HepG2 (cell line): ENCODE results near the gene MMP19. TPM values are rescaled to one million over a fixed set of nuclear protein-coding genes. Genes with fewer than 3 reads are reported as not detected.
A peak's percentile ranks its signal among the peaks of the same experiment; 100 is the strongest.

Source experiments
- ATF3 ChIP-seq: sonication (generic); formaldehyde crosslinking; IDR thresholded peaks from 2 replicates; pipeline ENCODE4 v1.4.0; 2020; ENCODE audit warnings: missing genetic modification reagents
- CCAR2 ChIP-seq: fragments of 200-400 bp; formaldehyde crosslinking; optimal IDR thresholded peaks from 2 replicates; pipeline ENCODE3; 2018; ENCODE audit warnings: low read depth, mild to moderate bottlenecking, low read length, moderate library complexity
- DNMT1 ChIP-seq: sonication (generic); formaldehyde crosslinking; IDR thresholded peaks from 2 replicates; pipeline ENCODE4 v1.5.1; 2020; ENCODE audit warnings: mild to moderate bottlenecking, missing genetic modification reagents
- DNMT3B ChIP-seq: conservative IDR thresholded peaks from 2 replicates; pipeline ENCODE4 v1.6.1; 2016; ENCODE audit warnings: missing biosample characterization, control low read depth
- GABPA ChIP-seq, 2 experiments: IDR thresholded peaks; 2 replicates each; pipeline ENCODE4 v1.6.1; 2011 to 2016; ENCODE audit warnings: low read depth in 2 of 2, low read length in 1 of 2, missing biosample characterization in 1 of 2, missing genetic modification characterization in 1 of 2
- KDM5A ChIP-seq: fragments of 200-600 bp; sonication (generic); IDR thresholded peaks from 2 replicates; pipeline ENCODE4 v1.7.0; 2018; ENCODE audit warnings: antibody characterized with exemption, mild to moderate bottlenecking, low read length, borderline replicate concordance
- KMT2B ChIP-seq: IDR thresholded peaks from 2 replicates; pipeline ENCODE4 v1.6.1; 2016; ENCODE audit warnings: missing genetic modification reagents, missing compliant biosample characterization
- MTF2 ChIP-seq: sonication (generic); formaldehyde crosslinking; IDR thresholded peaks from 2 replicates; pipeline ENCODE4 v1.5.0; 2020; ENCODE audit warnings: missing genetic modification reagents, borderline replicate concordance
- NFRKB ChIP-seq: fragments of 450-650 bp; IDR thresholded peaks from 2 replicates; pipeline ENCODE4 v1.6.1; 2017
- PBX2 ChIP-seq: IDR thresholded peaks from 2 replicates; pipeline ENCODE4 v1.6.1; 2016; ENCODE audit warnings: control low read depth
- RFX1 ChIP-seq: fragments of 450-650 bp; IDR thresholded peaks from 2 replicates; pipeline ENCODE4 v1.6.1; 2017
- SMC3 ChIP-seq: IDR thresholded peaks from 2 replicates; pipeline ENCODE4 v1.6.1; 2011; ENCODE audit warnings: low read length, improper control_type of control experiment
- SOX5 ChIP-seq: IDR thresholded peaks from 2 replicates; pipeline ENCODE4 v1.6.1; 2016; ENCODE audit warnings: borderline replicate concordance
- UBTF ChIP-seq: sonication (generic); formaldehyde crosslinking; IDR thresholded peaks from 2 replicates; pipeline ENCODE4 v1.4.0; 2020; ENCODE audit warnings: mild to moderate bottlenecking, missing genetic modification reagents
- ZBTB43 ChIP-seq: sonication (generic); formaldehyde crosslinking; conservative IDR thresholded peaks from 2 replicates; pipeline ENCODE4 v1.4.0; 2020; ENCODE audit warnings: missing genetic modification reagents
- ZFAT ChIP-seq: sonication (generic); formaldehyde crosslinking; conservative IDR thresholded peaks from 2 replicates; pipeline ENCODE4 v1.8.1; 2023; ENCODE audit warnings: missing genetic modification reagents, inconsistent platforms
- ZFP82 ChIP-seq: sonication (generic); formaldehyde crosslinking; IDR thresholded peaks from 2 replicates; pipeline ENCODE4 v1.5.1; 2020; ENCODE audit warnings: mild to moderate bottlenecking, missing genetic modification reagents, borderline replicate concordance
- ZMAT3 ChIP-seq: sonication (generic); formaldehyde crosslinking; conservative IDR thresholded peaks from 2 replicates; pipeline ENCODE4 v1.7.0; 2021; ENCODE audit warnings: missing genetic modification reagents
- ZMYM2 ChIP-seq: sonication (generic); formaldehyde crosslinking; IDR thresholded peaks from 2 replicates; pipeline ENCODE4 v1.8.0; 2022; ENCODE audit warnings: mild to moderate bottlenecking, missing genetic modification reagents
- ZNF558 ChIP-seq: sonication (generic); formaldehyde crosslinking; IDR thresholded peaks from 2 replicates; pipeline ENCODE4 v1.9.0; 2022; ENCODE audit warnings: mild to moderate bottlenecking, missing genetic modification reagents, borderline replicate concordance
- ZNF773 ChIP-seq: sonication (generic); formaldehyde crosslinking; IDR thresholded peaks from 2 replicates; pipeline ENCODE4 v1.4.0; 2020; ENCODE audit warnings: missing genetic modification reagents, borderline replicate concordance
- ZNF788 ChIP-seq: sonication (generic); formaldehyde crosslinking; IDR thresholded peaks from 2 replicates; pipeline ENCODE4 v1.5.0; 2020; ENCODE audit warnings: mild to moderate bottlenecking, missing genetic modification reagents, borderline replicate concordance
- ZNF790 ChIP-seq: sonication (generic); formaldehyde crosslinking; IDR thresholded peaks from 2 replicates; pipeline ENCODE4 v1.8.0; 2022; ENCODE audit warnings: missing genetic modification reagents, mild to moderate bottlenecking, borderline replicate concordance
- polyA plus RNA-seq, 8 experiments: library from polyadenylated mRNA; depleted of rRNA in 3 of 8; stranded (reverse) in 7 of 8; unstranded in 1 of 8; fragments of >200 nt; fragmentation: Illumina TruSeq in 4 of 8; extraction: Trizol in 4 of 8; gene quantifications; 2 replicates each; pipeline versions ENCODE4 v1.2.1 to v1.2.3, GENCODE V29; 2011 to 2016; ENCODE audit warnings: low read depth in 4 of 8, missing spikeins in 1 of 8, mixed read lengths in 1 of 8; ENCODE audit not compliant: insufficient read depth in 1 of 8
- total RNA-seq, 5 experiments: library from RNA; depleted of rRNA; stranded (reverse); fragments of >200 nt; fragmentation: Illumina TruSeq; extraction: Trizol; gene quantifications; 2 replicates each; pipeline ENCODE4 v1.2.3, GENCODE V29; 2016; ENCODE audit warnings: low read depth in 1 of 5
- TF ChIP-seq, protein P1 (sequence below): sonication (generic); formaldehyde crosslinking; IDR thresholded peaks from 2 replicates; pipeline ENCODE4 v1.4.0; 2020; ENCODE audit warnings: missing genetic modification reagents

The MMP19 gene
- total and polyA plus RNA-seq, 2 of the 13 experiments (the other 11 are each of a cell fraction or from before 2014, with no cell fraction given): 0.07 to 0.08 TPM

DNA sequence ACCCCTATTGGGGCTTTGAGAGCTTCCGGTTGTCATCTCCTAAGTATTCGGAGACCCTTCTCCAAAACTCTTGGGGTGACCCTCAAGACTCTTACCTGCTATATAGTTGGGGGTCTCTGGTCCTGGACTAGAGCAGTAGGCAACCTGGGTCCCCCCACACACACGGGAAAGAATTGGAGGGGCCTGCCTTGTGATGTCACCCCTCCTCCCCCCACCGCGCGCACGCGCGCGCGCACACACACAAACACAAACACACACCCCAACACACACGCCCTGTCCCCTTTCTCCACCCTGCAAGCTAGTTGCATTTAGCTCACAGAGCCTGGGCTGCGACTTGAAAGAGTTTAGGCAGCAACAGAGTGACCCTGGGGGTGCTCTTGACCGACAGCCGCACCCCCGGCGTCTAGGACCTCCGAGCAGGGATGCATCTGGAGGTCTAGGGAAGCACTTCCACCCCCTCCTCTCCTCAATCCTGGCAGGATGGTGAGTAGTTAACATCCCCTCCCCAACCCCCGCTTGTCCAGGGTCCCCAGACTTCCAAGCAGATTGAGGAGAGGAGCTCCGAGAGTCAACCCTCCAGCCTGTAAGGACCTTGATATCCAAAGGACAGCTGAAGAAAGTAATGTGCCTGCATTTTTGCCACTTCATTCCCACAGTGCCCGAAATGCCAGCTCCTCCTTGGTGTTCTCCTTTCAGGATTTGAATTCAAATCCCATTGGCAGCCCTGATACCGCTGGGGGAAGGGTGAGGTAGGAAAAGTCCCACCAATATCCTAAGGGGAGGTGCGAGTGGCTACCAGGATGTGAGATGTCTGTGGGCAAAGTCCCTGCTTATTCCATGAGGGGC, 11.9 kb downstream of the MMP19 start (continued):
- peak; percentile 21; the same call in 1 of the 2 replicates for TF ChIP-seq SOX5 (CRISPR knock-in tag)
- peak; percentile 64 for TF ChIP-seq ZNF788 (CRISPR knock-in tag)
- TF ChIP-seq KMT2B: peak; percentile 20; the same call in 1 of the 2 replicates
- no peak for TF ChIP-seq MTF2 (CRISPR knock-in tag)
- TF ChIP-seq ZNF558 (CRISPR knock-in tag): no peak
- TF ChIP-seq CCAR2: no peak
- peak; percentile 62; the same call in 1 of the 2 replicates for TF ChIP-seq ZMAT3 (CRISPR knock-in tag)
- TF ChIP-seq RFX1: no peak
- no peak for TF ChIP-seq ATF3 (CRISPR knock-in tag)
- TF ChIP-seq ZMYM2 (CRISPR knock-in tag): no peak
- no peak for TF ChIP-seq UBTF (CRISPR knock-in tag)
- TF ChIP-seq PBX2: no peak
- no peak for TF ChIP-seq ZBTB43 (CRISPR knock-in tag)
- no peak for TF ChIP-seq ZFAT (CRISPR knock-in tag)
- TF ChIP-seq ZFP82 (CRISPR knock-in tag): no peak
- TF ChIP-seq, protein P1, sequence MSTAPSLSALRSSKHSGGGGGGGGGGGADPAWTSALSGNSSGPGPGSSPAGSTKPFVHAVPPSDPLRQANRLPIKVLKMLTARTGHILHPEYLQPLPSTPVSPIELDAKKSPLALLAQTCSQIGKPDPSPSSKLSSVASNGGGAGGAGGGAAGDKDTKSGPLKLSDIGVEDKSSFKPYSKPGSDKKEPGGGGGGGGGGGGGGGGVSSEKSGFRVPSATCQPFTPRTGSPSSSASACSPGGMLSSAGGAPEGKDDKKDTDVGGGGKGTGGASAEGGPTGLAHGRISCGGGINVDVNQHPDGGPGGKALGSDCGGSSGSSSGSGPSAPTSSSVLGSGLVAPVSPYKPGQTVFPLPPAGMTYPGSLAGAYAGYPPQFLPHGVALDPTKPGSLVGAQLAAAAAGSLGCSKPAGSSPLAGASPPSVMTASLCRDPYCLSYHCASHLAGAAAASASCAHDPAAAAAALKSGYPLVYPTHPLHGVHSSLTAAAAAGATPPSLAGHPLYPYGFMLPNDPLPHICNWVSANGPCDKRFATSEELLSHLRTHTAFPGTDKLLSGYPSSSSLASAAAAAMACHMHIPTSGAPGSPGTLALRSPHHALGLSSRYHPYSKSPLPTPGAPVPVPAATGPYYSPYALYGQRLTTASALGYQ (CRISPR knock-in tag): no peak
- TF ChIP-seq DNMT1: 0 out of 2 replicates have a peak, but pooled peaks have one; percentile 39
- TF ChIP-seq ZNF773 (CRISPR knock-in tag): no peak
- no peak for TF ChIP-seq ZNF790
- TF ChIP-seq GABPA (IDR thresholded peaks at IDR 0.05; ENCODE audit: low read depth, low read length): no peak
- TF ChIP-seq GABPA (CRISPR knock-in tag; IDR thresholded peaks at IDR 0.05; ENCODE audit: low read depth): peak; percentile 12; the same call in 1 of the 2 replicates
- TF ChIP-seq KDM5A: peak; percentile 59; the same call in 1 of the 2 replicates
- TF ChIP-seq DNMT3B (CRISPR knock-in tag): no peak; the same call in 1 of the 2 replicates
- TF ChIP-seq SMC3: no peak
- no peak for TF ChIP-seq NFRKB
